Caco-2 (cell line): ENCODE results near the gene OSCAR. TPM values are rescaled to one million over a fixed set of nuclear protein-coding genes. Genes with fewer than 3 reads are reported as not detected.
"Not testable (repeated sequence)": the region's sequence is repeated elsewhere in the genome, so short reads cannot be mapped to it uniquely, and the experiment has no call there.

Source experiments
- BruUV-seq: library from RNA; stranded (reverse); fragments of 400-500 nt; replicated peaks from 2 replicates; lab custom pipeline; 2021; lab: Mats Ljungman, UMichigan
- CTCF ChIA-PET: fragments of 300-600 bp; sonication (Branson Sonifier 250); formaldehyde crosslinking; loops from one replicate; lab custom pipeline; 2022; ENCODE audit warnings: antibody characterized with exemption; lab: Charles Lee
- POLR2A ChIA-PET: fragments of 300-600 bp; sonication (Branson Sonifier 250); formaldehyde crosslinking; loops from one replicate; lab custom pipeline; 2022; ENCODE audit warnings: antibody characterized with exemption; lab: Charles Lee
- DNase-seq, 2 experiments: peaks; one replicate each; pipeline versions ENCODE4 v3.0.0 to v3.0.0-alpha.2; 2020 to 2022
- H3K27me3 ChIP-seq: replicated peaks from 2 replicates; pipeline ENCODE4 v1.6.0; 2011; ENCODE audit warnings: low read length; ENCODE audit not compliant: control insufficient read depth, insufficient read depth
- H3K36me3 ChIP-seq: 2 replicates; pipeline ENCODE4 v1.5.1; 2011; ENCODE audit warnings: low read length; ENCODE audit not compliant: control insufficient read depth, insufficient read depth
- H3K4me1 ChIP-seq: fragments of 250-450 bp; sonication (Bioruptor Pico); 2 replicates; pipeline ENCODE4 v1.5.1; 2020; ENCODE audit warnings: mild to moderate bottlenecking
- H3K4me3 ChIP-seq: 2 replicates; pipeline ENCODE4 v1.5.1; 2011; ENCODE audit warnings: low read depth, mild to moderate bottlenecking, control low read depth, low read length
- H3K9me3 ChIP-seq: fragments of 250-450 bp; sonication (Bioruptor Pico); 2 replicates; pipeline ENCODE4 v1.5.1; 2020; ENCODE audit warnings: mild to moderate bottlenecking, moderate library complexity
- H3K27ac Mint-ChIP-seq: one replicate; pipeline ENCODE4 v1.8.0; 2022; ENCODE audit warnings: mixed read lengths; ENCODE audit not compliant: unreplicated experiment
- H3K27me3 Mint-ChIP-seq: one replicate; pipeline ENCODE4 v1.8.0; 2022; ENCODE audit warnings: mixed read lengths; ENCODE audit not compliant: insufficient read depth, unreplicated experiment
- H3K36me3 Mint-ChIP-seq: one replicate; pipeline ENCODE4 v1.8.0; 2022; ENCODE audit warnings: mild to moderate bottlenecking, mixed read lengths; ENCODE audit not compliant: insufficient read depth, unreplicated experiment
- H3K4me1 Mint-ChIP-seq: one replicate; pipeline ENCODE4 v1.8.0; 2022; ENCODE audit warnings: low read depth, mixed read lengths; ENCODE audit not compliant: unreplicated experiment
- H3K4me3 Mint-ChIP-seq: one replicate; pipeline ENCODE4 v1.8.0; 2022; ENCODE audit warnings: mild to moderate bottlenecking, moderate library complexity, mixed read lengths; ENCODE audit not compliant: unreplicated experiment
- H3K9me3 Mint-ChIP-seq: one replicate; pipeline ENCODE4 v1.8.0; 2022; ENCODE audit warnings: mixed read lengths; ENCODE audit not compliant: unreplicated experiment
- intact Hi-C: fragments of 100-400 bp; cut with micrococcal nuclease; formaldehyde crosslinking; loops from one replicate; pipeline ENCODE4 v1.10.0; 2022; ENCODE audit not compliant: unreplicated experiment
- total RNA-seq: library from RNA; stranded (reverse); gene quantifications from 2 replicates; pipeline ENCODE4 v1.2.3, GENCODE V29; 2022
- TF ChIP-seq, protein P1 (sequence below), 2 experiments: fragments of 200-600 bp in 1 of 2; IDR thresholded peaks; 1 replicate in 1 of 2; 2 replicates in 1 of 2; pipeline versions ENCODE4 v1.5.1 to v1.8.0; 2011 to 2022; ENCODE audit warnings: antibody characterized with exemption in 1 of 2, control low read depth in 1 of 2, inconsistent platforms in 1 of 2, low read depth in 1 of 2, low read length in 1 of 2, mild to moderate bottlenecking in 1 of 2, moderate library complexity in 1 of 2; ENCODE audit not compliant: insufficient read depth in 1 of 2, severe bottlenecking in 1 of 2, unreplicated experiment in 1 of 2

Gene OSCAR
- total RNA-seq, 1 experiment from 2014 or later = not detected

DNA sequence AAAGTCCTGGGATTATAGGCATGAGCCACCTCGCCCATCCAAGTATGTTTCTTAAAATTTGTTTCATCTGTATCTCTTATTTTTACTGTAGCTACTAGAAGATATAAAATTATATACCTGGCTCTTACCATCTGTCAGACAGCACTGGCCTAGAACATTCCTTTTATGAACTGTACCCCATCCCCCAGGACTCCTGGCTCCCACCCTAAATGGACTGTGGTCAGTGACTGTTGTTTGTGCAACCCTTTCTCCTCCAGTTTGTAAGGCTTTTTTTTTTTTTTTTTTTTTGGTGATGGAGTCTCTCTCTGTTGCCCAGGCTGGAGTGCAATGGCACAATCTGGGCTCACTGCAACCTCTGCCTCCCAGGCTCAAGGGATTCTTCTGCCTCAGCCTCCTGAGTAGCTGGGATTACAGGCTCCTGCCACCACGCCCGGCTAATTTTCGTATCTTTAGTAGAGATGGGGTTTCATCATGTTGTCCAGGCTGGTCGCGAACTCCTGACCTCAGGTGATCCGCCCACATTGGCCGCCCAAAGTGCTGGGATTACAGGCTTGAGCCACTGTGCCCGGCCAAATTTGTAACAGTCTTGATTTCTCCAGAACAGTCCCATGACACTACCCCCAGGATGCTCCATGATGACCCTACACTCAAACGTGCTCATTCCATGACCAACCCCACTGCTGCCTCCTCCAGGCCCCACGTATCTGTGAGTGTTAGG lies 4.6 kb upstream of the OSCAR start:
- TF ChIP-seq, protein P1, sequence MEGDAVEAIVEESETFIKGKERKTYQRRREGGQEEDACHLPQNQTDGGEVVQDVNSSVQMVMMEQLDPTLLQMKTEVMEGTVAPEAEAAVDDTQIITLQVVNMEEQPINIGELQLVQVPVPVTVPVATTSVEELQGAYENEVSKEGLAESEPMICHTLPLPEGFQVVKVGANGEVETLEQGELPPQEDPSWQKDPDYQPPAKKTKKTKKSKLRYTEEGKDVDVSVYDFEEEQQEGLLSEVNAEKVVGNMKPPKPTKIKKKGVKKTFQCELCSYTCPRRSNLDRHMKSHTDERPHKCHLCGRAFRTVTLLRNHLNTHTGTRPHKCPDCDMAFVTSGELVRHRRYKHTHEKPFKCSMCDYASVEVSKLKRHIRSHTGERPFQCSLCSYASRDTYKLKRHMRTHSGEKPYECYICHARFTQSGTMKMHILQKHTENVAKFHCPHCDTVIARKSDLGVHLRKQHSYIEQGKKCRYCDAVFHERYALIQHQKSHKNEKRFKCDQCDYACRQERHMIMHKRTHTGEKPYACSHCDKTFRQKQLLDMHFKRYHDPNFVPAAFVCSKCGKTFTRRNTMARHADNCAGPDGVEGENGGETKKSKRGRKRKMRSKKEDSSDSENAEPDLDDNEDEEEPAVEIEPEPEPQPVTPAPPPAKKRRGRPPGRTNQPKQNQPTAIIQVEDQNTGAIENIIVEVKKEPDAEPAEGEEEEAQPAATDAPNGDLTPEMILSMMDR (IDR thresholded peaks at IDR 0.05; ENCODE audit: insufficient read depth in 1 of 2, low read depth in 1 of 2, low read length in 1 of 2, severe bottlenecking in 1 of 2, unreplicated experiment in 1 of 2) = no peak
- CTCF ChIA-PET = no interaction called here
- Histone ChIP-seq H3K4me3 (no peak overlapping the region), H3K9me3 (no peaks in the 10 kb centered on the region), H3K36me3 (peaks cover 2% of the 10 kb centered on the region), H3K27me3 (no peaks in the 10 kb centered on the region), H3K4me1 (no peaks in the 10 kb centered on the region)
- no TSS peak for BruUV-seq
- POLR2A ChIA-PET = no interaction called here
- intact Hi-C loops = no loop called here
- Mint-ChIP-seq H3K27me3 (no peaks in the 10 kb centered on the region), H3K4me3 (no peak overlapping the region), H3K27ac (peak overlapping the region; percentile 60), H3K36me3 (peaks cover 53% of the 10 kb centered on the region), H3K4me1 (peaks cover 13% of the 10 kb centered on the region), H3K9me3 (no peaks in the 10 kb centered on the region)
- no peak for DNase-seq

DNA sequence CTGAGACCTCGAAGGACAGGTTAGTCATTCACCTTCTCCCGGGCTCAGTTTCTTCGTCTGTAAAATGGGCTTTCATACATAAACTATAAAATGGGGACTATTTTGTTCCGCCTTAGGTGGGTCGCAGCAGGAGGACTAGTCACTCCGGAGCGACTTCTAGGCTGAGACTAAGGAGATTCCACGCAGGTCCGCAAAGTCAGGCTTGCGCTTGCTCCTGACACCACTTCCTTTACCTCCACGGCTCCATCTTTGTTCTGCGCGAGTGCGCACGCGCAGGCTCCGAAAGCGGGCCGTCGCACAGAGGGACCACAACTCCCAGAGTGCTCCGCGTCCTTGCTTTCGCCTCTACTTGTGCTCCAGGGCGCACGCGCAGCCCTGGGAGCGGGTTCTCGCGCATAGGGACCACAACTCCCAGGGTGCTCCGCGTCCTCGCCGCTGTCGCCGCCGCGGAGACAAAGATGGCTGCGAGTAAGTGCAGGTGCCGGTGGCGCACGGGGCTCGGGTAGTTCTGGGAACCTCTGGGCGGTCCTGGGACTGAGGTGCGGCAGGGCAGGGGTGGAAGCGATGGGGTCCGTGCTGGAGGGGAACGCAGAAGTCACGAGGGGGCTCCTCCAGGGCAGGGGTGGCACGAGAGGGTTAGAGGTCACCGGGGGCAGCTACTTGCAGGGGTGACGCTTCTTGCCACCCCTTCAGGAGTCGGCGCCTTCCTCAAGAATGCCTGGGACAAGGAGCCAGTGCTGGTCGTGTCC lies 2.0 kb upstream of the OSCAR start, which contains the start of gene NDUFA3:
Gene NDUFA3 (plus strand): TSS at position 435 of the 749 bp plus-strand sequence. CDS start 24 bp downstream, at position 459.
- no peaks in the 10 kb centered on the region for H3K27me3 Mint-ChIP-seq
- H3K4me1 ChIP-seq = no peaks in the 10 kb centered on the region
- DNase-seq = peak; percentile 99
- H3K36me3 Mint-ChIP-seq = peaks cover 34% of the 10 kb centered on the region
- POLR2A ChIA-PET = no interaction called here
- TF ChIP-seq, protein P1 (IDR thresholded peaks at IDR 0.05; ENCODE audit: insufficient read depth in 1 of 2, low read depth in 1 of 2, low read length in 1 of 2, severe bottlenecking in 1 of 2, unreplicated experiment in 1 of 2) = no peak
- no peaks in the 10 kb centered on the region for H3K9me3 ChIP-seq
- intact Hi-C loops = loop anchor here (1.0 kb wide), 2 partner anchors 13 to 35 kb away; partner anchors contain the start of genes CNOT3, PRPF31 and TFPT
- H3K9me3 Mint-ChIP-seq = no peaks in the 10 kb centered on the region
- H3K36me3 ChIP-seq = no peaks in the 10 kb centered on the region
- H3K4me3 Mint-ChIP-seq = peak within 1 kb of the TSS; percentile 92
- H3K4me3 ChIP-seq = peak within 1 kb of the TSS; percentile 85
- H3K4me1 Mint-ChIP-seq = peaks cover 10% of the 10 kb centered on the region
- CTCF ChIA-PET = no interaction called here
- no TSS peak for BruUV-seq
- H3K27ac Mint-ChIP-seq = peak within 1 kb of the TSS; percentile 90
- no peaks in the 10 kb centered on the region for H3K27me3 ChIP-seq

DNA sequence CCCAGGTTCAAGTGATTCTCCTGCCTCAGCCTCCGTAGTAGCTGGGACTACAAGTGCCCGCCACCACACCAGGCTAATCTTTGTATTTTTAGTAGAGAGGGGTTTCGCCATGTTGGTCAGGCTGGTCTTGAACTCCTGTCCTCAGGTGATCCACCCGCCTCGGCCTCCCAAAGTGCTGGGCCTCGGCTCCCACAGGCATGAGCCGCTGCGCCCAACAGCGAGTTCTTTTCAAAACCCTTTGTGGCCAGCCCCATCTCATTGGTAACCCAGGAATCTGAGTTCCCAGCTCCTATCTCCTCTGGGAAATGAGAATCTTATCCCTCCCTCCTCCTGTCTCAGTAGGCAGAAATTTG lies 724 bp downstream of the OSCAR start:
- H3K36me3 ChIP-seq, DNase-seq, H3K4me1 Mint-ChIP-seq, H3K27me3 ChIP-seq, H3K9me3 Mint-ChIP-seq, H3K9me3 ChIP-seq, H3K36me3 Mint-ChIP-seq, H3K4me3 ChIP-seq, BruUV-seq, intact Hi-C loops, H3K27ac Mint-ChIP-seq, POLR2A ChIA-PET, H3K4me3 Mint-ChIP-seq, H3K27me3 Mint-ChIP-seq, CTCF ChIA-PET: not testable (repeated sequence)
- H3K4me1 ChIP-seq = peaks cover 13% of the 10 kb centered on the region
